22Rv1 (cell line): ENCODE results near the gene LTV1.

Experiments
- H3K27ac ChIP-seq: fragments of 450-650 bp; 2 replicates; pipeline ENCODE4 v1.5.1; 2017
- ZFX ChIP-seq: fragments of 450-650 bp; IDR thresholded peaks from 2 replicates; pipeline ENCODE4 v1.6.1; 2017; ENCODE audit warnings: antibody characterized with exemption, borderline replicate concordance
- TF ChIP-seq, protein P1 (sequence below): fragments of 450-650 bp; IDR thresholded peaks from 2 replicates; pipeline ENCODE4 v1.5.1; 2017; ENCODE audit warnings: mild to moderate bottlenecking

LTV1 gene

DNA sequence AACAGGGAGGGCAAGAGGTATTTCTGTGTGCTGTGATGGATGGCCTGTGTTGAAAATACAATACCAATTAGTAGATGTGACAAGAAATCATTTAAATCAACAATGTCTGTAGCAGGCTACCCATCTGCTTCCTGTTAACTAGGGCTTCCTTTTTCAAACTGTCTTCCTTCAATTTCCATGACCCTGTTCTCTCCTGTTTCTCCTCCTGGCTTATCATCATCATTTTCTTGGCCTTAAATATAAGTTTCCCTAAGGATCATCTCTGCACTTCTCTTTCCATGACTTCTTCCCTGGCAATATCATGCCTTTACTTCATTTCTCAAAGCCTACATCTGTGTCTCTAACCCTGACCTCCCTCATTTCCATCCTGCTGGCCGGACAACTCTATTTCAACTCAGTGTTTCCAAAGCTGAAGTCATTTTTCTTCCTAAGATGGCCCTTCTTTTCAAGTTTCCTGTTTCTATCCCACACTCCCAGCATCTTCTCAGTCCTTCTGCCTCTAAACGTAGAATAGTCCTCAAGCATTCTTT lies 39.3 kb downstream of the LTV1 start:
- TF ChIP-seq, protein P1, sequence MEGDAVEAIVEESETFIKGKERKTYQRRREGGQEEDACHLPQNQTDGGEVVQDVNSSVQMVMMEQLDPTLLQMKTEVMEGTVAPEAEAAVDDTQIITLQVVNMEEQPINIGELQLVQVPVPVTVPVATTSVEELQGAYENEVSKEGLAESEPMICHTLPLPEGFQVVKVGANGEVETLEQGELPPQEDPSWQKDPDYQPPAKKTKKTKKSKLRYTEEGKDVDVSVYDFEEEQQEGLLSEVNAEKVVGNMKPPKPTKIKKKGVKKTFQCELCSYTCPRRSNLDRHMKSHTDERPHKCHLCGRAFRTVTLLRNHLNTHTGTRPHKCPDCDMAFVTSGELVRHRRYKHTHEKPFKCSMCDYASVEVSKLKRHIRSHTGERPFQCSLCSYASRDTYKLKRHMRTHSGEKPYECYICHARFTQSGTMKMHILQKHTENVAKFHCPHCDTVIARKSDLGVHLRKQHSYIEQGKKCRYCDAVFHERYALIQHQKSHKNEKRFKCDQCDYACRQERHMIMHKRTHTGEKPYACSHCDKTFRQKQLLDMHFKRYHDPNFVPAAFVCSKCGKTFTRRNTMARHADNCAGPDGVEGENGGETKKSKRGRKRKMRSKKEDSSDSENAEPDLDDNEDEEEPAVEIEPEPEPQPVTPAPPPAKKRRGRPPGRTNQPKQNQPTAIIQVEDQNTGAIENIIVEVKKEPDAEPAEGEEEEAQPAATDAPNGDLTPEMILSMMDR: no peak

DNA sequence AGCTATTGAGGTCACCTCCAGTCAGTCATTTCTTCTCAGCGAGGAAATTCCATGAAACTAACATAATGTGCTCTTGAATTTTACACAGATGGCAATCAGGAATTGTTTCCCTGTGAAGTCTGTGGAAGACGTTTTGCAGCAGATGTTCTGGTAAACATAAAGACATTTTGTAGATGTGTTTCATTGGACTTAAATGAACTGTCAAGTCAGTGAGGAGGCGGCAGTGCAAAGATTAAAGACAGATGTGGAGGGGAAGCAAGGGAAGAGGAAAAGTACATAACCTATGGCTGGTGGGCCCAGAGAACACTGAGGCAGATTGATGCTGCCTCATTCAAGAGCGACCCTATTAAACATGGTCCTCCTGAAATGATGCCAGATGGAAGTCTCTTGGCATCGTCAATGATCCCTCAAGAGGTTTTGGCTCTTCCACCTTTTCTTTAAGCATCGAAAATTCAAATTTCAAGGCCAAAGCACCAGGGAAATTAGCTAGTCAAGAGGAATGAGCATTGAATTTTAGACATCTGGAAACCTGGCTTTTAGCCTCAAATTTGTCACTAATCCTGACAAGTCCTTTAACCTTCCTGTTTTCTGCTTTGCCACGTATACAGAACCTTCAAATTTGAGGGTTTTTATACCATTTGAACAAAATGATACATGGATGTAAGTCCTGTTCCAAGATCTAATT lies 41.2 kb downstream of the LTV1 start:
- no peak overlapping the region for H3K27ac ChIP-seq
- no peak for TF ChIP-seq ZFX
- TF ChIP-seq, protein P1: no peak

More for the DNA sequence above, 39.3 kb downstream of the LTV1 start:
- no peak overlapping the region for H3K27ac ChIP-seq

DNA sequence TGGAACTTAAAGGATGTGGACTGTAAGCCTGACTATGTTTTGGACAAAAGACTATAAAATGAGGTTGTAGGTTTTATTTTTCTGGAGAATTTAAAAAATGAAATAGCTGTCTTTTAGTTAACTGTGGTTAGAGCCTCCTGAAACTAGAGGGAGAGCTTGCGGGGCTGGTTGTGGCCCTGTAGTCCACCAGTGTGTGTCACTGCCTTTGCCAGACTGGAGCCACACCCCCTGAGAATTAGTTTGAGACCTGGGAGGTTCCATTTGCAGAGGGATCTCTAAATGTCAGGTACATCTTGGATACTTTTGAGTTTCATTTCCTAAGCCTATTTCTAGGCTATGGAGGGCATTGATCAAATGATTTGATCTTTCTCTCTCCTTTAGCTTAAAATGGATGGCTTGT lies 42.0 kb downstream of the LTV1 start:
- TF ChIP-seq, protein P1: no peak
- no peak for TF ChIP-seq ZFX
- no peak overlapping the region for H3K27ac ChIP-seq

DNA sequence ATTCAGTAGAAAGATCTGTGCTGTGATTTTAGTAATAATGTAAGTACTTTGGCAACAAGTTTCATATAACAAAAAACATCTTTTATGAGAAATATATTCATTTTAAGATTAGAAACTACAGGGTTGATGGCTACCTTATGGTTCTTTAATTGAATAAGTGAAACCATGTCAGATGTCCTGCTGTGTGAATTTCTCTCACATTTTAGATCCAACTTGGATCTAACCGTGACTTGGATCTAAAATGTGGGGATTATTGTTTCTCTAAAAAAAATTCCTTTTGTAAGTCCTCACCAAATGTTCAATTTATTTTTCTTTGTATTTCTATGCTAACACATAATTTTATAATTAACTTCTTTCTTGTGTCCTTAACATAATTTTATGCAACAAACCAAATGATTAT lies 51.5 kb downstream of the LTV1 start:
- TF ChIP-seq, protein P1: no peak
- TF ChIP-seq ZFX: no peak

DNA sequence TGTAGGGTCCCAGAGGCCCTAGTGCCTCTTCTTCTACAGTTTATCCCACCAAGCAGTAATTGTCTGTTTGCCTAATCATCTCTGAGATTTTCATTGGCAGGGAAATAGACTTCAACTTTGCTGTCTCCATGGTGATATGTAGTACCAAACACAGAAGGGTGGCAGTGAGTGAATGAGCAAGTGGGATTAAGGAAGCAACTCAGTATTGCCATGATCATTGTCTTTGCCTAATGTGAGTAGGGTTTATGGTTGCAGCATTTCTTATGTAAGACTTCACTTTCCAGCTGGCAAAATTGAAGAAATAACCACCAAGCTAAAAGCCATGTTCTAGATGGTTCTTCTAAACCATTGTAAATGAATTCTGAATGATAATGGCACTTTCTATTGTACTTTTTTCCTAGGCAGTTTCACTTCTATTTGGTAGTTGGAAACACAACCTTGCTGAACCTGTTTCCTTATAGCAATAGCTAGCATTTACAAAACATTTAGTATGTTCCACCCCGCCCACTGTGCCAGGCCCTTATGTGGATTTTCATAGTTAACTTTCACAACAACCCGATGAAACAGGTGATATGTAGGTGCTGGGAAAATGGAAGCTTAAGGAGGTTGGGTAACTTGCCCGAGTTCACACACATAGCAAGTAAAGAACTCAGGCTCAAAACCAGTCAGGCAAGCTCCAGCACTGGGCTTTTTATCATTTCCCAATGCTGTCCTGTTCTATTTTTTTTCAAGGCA lies 53.2 kb downstream of the LTV1 start:
- H3K27ac ChIP-seq: no peak overlapping the region
- TF ChIP-seq, protein P1: no peak
- no peak for TF ChIP-seq ZFX

More for the DNA sequence above, 51.5 kb downstream of the LTV1 start:
- no peak overlapping the region for H3K27ac ChIP-seq

DNA sequence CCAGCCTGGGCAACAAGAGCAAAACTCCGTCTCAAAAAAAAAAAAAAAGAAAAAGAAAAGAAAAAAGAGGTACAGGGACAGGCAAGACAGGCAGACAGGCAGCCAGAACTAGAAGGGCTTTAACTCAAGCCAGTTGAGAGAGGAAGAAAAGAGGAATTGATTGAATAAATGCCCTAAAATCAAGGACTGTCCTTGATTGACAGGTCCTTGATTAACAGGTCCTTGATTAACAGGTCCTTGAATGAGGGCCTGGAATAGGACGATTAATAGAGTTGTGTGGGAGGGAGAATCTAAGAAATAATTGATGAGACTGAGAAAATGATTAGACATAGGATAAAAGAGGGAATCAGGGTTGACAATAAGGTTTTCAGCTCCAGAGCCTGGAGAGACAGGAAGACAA lies 57.2 kb downstream of the LTV1 start:
- TF ChIP-seq ZFX: no peak
- TF ChIP-seq, protein P1: no peak

More for the DNA sequence above, 57.2 kb downstream of the LTV1 start:
- H3K27ac ChIP-seq: no peak overlapping the region
